ENCODE results near the gene MYL12B.
"Not testable (repeated sequence)": the region's sequence is repeated elsewhere in the genome, so short reads cannot be mapped to it uniquely, and the experiment has no call there.

The MYL12B gene

GRCh38 chr18:3305354-3305762, 43.4 kb downstream of the MYL12B start:
- H3K36me3 ChIP-seq (ENCODE audit: insufficient read depth, low read length): no peaks in the 10 kb centered on the region
- no peaks in the 10 kb centered on the region for H3K79me2 ChIP-seq (ENCODE audit: control insufficient read depth, insufficient read depth, low read length, unreplicated experiment)
- peaks cover 22% of the 10 kb centered on the region for H3K4me1 ChIP-seq (ENCODE audit: control insufficient read depth, insufficient read depth, low read length, unreplicated experiment)
- H3K27me3 ChIP-seq (ENCODE audit: insufficient read depth, low read length): no peaks in the 10 kb centered on the region
- peak overlapping the region; percentile 37 for H2AFZ ChIP-seq (ENCODE audit: low read length, unreplicated experiment)
- peak overlapping the region; percentile 96 for H3K27ac ChIP-seq (ENCODE audit: low read depth, low read length)
- peak overlapping the region; percentile 30; the same call in 1 of the 2 replicates for H3K4me3 ChIP-seq (ENCODE audit: low read depth, low read length)

GRCh38 chr18:3305933-3306332, 44.0 kb downstream of the MYL12B start:
- Histone ChIP-seq H3K4me3 (ENCODE audit: low read depth, low read length) (peak overlapping the region; percentile 30; the same call in 1 of the 2 replicates), H3K27ac (ENCODE audit: low read depth, low read length) (peak overlapping the region; percentile 96), H3K36me3 (ENCODE audit: insufficient read depth, low read length) (no peaks in the 10 kb centered on the region), H3K4me1 (ENCODE audit: control insufficient read depth, insufficient read depth, low read length, unreplicated experiment) (peaks cover 22% of the 10 kb centered on the region), H3K27me3 (ENCODE audit: insufficient read depth, low read length) (no peaks in the 10 kb centered on the region), H2AFZ (ENCODE audit: low read length, unreplicated experiment) (peak overlapping the region; percentile 37), H3K79me2 (ENCODE audit: control insufficient read depth, insufficient read depth, low read length, unreplicated experiment) (no peaks in the 10 kb centered on the region)

GRCh38 chr18:3306391-3306790, 44.5 kb downstream of the MYL12B start:
- Histone ChIP-seq H3K27ac (ENCODE audit: low read depth, low read length) (peak overlapping the region; percentile 96), H3K4me3 (ENCODE audit: low read depth, low read length) (peak overlapping the region; percentile 13; the same call in 1 of the 2 replicates), H3K36me3 (ENCODE audit: insufficient read depth, low read length) (no peaks in the 10 kb centered on the region), H2AFZ (ENCODE audit: low read length, unreplicated experiment) (no peak overlapping the region), H3K27me3 (ENCODE audit: insufficient read depth, low read length) (no peaks in the 10 kb centered on the region), H3K4me1 (ENCODE audit: control insufficient read depth, insufficient read depth, low read length, unreplicated experiment) (peaks cover 22% of the 10 kb centered on the region), H3K79me2 (ENCODE audit: control insufficient read depth, insufficient read depth, low read length, unreplicated experiment) (no peaks in the 10 kb centered on the region)

DNA sequence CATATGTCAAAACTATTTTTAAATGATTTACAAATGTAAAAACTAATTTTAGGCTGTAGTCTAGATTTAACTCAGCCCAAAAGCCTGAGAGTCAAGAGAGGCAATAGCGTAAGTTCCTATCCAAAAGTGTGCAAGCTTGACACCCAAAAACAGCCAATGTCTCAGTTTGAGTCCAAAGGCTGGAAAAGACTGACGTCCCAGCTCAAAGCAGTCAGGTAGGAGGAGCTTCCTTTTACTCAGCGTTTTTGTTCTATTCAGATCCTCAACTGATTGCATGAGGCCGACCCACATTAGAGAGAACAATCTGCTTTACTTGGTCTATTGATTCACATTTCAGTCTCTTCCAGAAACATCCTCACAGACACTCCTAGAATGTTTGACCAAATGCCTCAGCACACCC, 51.8 kb downstream of the MYL12B start:
- no peaks in the 10 kb centered on the region for H3K79me2 ChIP-seq (ENCODE audit: control insufficient read depth, insufficient read depth, low read length, unreplicated experiment)
- H3K27ac ChIP-seq (ENCODE audit: low read depth, low read length): no peak overlapping the region
- no peaks in the 10 kb centered on the region for H3K36me3 ChIP-seq (ENCODE audit: insufficient read depth, low read length)
- peak overlapping the region; percentile 44 for H2AFZ ChIP-seq (ENCODE audit: low read length, unreplicated experiment)
- H3K4me1 ChIP-seq (ENCODE audit: control insufficient read depth, insufficient read depth, low read length, unreplicated experiment): no peaks in the 10 kb centered on the region
- no peak overlapping the region for H3K4me3 ChIP-seq (ENCODE audit: low read depth, low read length)
- H3K27me3 ChIP-seq (ENCODE audit: insufficient read depth, low read length): no peaks in the 10 kb centered on the region

- peaks cover 13% of the 10 kb centered on the region for H3K4me1 ChIP-seq (ENCODE audit: control insufficient read depth, insufficient read depth, low read length, unreplicated experiment)
- H3K4me3 ChIP-seq (ENCODE audit: low read depth, low read length): not testable (repeated sequence)
These were observed 53.4 kb downstream of the MYL12B start for GRCh38 chr18:3315344-3315743.

DNA sequence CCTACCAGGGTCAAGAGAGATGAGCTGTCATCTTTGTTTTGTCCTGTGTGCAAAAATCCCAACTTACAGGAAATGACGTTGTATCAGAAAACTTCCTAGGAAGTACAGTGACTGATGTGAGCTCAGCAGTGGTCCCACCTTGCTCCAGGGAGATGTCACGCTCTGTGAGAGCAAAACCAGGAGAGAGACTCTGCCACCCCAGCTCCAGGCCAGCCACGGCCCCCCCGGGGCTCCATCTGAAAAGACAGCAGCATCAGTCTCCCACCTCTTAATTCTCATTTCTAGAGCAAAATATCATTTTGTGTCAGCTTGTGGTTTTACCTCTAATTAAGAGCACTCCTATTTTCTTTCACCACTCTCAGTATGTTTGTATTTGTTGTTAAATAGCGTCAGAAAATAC, 57.5 kb downstream of the MYL12B start:
- no peaks in the 10 kb centered on the region for H3K36me3 ChIP-seq (ENCODE audit: insufficient read depth, low read length)
- no peak overlapping the region for H3K4me3 ChIP-seq (ENCODE audit: low read depth, low read length)
- peak overlapping the region; percentile 46 for H2AFZ ChIP-seq (ENCODE audit: low read length, unreplicated experiment)
- H3K79me2 ChIP-seq (ENCODE audit: control insufficient read depth, insufficient read depth, low read length, unreplicated experiment): no peaks in the 10 kb centered on the region
- peaks cover 45% of the 10 kb centered on the region for H3K4me1 ChIP-seq (ENCODE audit: control insufficient read depth, insufficient read depth, low read length, unreplicated experiment)
- H3K27ac ChIP-seq (ENCODE audit: low read depth, low read length): no peak overlapping the region
- H3K27me3 ChIP-seq (ENCODE audit: insufficient read depth, low read length): no peaks in the 10 kb centered on the region

More at GRCh38 chr18:3315344-3315743, 53.4 kb downstream of the MYL12B start:
- not testable (repeated sequence) for H3K27ac ChIP-seq (ENCODE audit: low read depth, low read length); H2AFZ ChIP-seq (ENCODE audit: low read length, unreplicated experiment); H3K36me3 ChIP-seq (ENCODE audit: insufficient read depth, low read length); H3K79me2 ChIP-seq (ENCODE audit: control insufficient read depth, insufficient read depth, low read length, unreplicated experiment); H3K27me3 ChIP-seq (ENCODE audit: insufficient read depth, low read length)

DNA sequence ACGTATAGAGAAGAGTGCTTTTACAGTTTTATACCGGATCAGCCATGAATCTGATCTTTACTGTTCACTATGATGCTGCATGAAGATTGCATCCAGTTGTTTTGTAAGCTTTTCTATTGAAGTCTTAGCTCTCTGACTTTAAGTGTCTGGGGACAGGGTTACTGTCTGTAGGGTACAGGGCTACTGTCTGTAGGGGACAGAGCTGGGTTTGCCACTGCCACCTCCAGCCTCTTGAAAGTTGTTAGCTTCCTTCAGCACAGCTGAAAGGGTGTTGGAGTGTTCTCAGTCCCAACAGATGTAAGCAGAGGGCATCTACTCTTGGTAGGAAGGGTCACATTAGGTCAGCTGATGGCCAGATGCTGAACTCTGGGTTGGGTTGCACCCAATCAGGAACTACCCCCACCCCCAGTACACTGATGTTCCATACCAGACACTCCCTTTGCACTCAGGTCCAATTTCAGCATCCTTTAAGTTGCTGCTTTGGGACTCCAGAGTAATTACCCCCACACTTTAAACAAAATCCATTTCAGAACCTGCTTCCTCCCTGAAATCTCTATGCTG, 58.0 kb downstream of the MYL12B start:
- Histone ChIP-seq H3K27ac (ENCODE audit: low read depth, low read length) (no peak overlapping the region), H3K36me3 (ENCODE audit: insufficient read depth, low read length) (no peaks in the 10 kb centered on the region), H3K79me2 (ENCODE audit: control insufficient read depth, insufficient read depth, low read length, unreplicated experiment) (no peaks in the 10 kb centered on the region), H2AFZ (ENCODE audit: low read length, unreplicated experiment) (no peak overlapping the region), H3K27me3 (ENCODE audit: insufficient read depth, low read length) (no peaks in the 10 kb centered on the region), H3K4me3 (ENCODE audit: low read depth, low read length) (no peak overlapping the region), H3K4me1 (ENCODE audit: control insufficient read depth, insufficient read depth, low read length, unreplicated experiment) (peaks cover 46% of the 10 kb centered on the region)

DNA sequence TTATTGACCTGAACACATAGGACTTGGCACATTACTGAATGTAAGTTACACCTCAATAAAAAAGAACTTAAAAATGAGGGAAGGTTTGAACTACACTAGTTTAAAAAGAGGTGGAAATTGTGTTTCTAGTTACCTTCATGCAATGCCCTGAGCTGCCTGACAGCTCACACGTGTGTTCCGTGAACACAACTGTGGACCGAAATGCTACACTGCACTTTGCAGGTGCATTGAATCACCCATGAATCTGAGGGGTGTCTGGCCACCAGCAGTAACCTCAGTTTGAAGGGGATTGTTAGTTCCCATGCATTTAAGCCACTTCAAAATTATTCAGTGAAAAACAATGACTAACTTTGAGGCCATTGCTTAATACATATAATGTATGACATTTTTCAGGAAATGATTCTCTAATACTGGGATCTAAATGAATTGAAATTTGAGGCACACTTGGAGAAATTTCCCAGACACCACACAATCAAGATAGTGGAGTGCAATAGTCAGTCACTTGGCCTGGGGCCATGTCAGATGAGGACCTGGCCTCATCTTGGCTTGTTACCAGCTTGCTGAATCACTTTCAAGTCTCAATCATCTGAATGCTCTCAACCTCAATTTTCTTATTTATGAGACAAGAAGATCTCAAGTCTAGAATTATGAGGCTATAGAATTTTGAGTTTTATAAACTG, 59.3 kb downstream of the MYL12B start:
- Histone ChIP-seq H3K27me3 (ENCODE audit: insufficient read depth, low read length) (no peaks in the 10 kb centered on the region), H3K27ac (ENCODE audit: low read depth, low read length) (peak overlapping the region; percentile 74), H3K79me2 (ENCODE audit: control insufficient read depth, insufficient read depth, low read length, unreplicated experiment) (no peaks in the 10 kb centered on the region), H3K4me3 (ENCODE audit: low read depth, low read length) (no peak overlapping the region), H3K36me3 (ENCODE audit: insufficient read depth, low read length) (no peaks in the 10 kb centered on the region), H2AFZ (ENCODE audit: low read length, unreplicated experiment) (no peak overlapping the region), H3K4me1 (ENCODE audit: control insufficient read depth, insufficient read depth, low read length, unreplicated experiment) (peaks cover 46% of the 10 kb centered on the region)

- peak overlapping the region; percentile 58; the same call in 1 of the 2 replicates for H3K4me3 ChIP-seq (ENCODE audit: low read depth, low read length)
- H3K79me2 ChIP-seq (ENCODE audit: control insufficient read depth, insufficient read depth, low read length, unreplicated experiment): no peaks in the 10 kb centered on the region
- H3K36me3 ChIP-seq (ENCODE audit: insufficient read depth, low read length): no peaks in the 10 kb centered on the region
- H2AFZ ChIP-seq (ENCODE audit: low read length, unreplicated experiment): peak overlapping the region; percentile 84
- H3K27ac ChIP-seq (ENCODE audit: low read depth, low read length): peak overlapping the region; percentile 62
- peaks cover 49% of the 10 kb centered on the region for H3K4me1 ChIP-seq (ENCODE audit: control insufficient read depth, insufficient read depth, low read length, unreplicated experiment)
- no peaks in the 10 kb centered on the region for H3K27me3 ChIP-seq (ENCODE audit: insufficient read depth, low read length)
These were observed 62.0 kb downstream of the MYL12B start for GRCh38 chr18:3323900-3324299.

Data from ACC112 (cell line).